HG03039 (cell line): ENCODE measurements around the gene PLIN4.
"Not testable (repeated sequence)": the region's sequence is repeated elsewhere in the genome, so short reads cannot be mapped to it uniquely, and the experiment has no call there.

ENCODE experiments used
- ATAC-seq: cut with Tn5 transposase; IDR thresholded peaks from one replicate; pipeline ENCODE4 v1.9.1; 2021; ENCODE audit warnings: mild to moderate bottlenecking, moderate library complexity; ENCODE audit not compliant: unreplicated experiment

Gene PLIN4

GRCh38 chr19:4518345-4519171, at the start of gene PLIN4:
Gene PLIN4 (minus strand): TSS chr19:4518486. CDS start chr19:4518272, 214 bp downstream.
- no peak for ATAC-seq

GRCh38 chr19:4567584-4568071, 49.3 kb upstream of the PLIN4 start:
- ATAC-seq = no peak

DNA sequence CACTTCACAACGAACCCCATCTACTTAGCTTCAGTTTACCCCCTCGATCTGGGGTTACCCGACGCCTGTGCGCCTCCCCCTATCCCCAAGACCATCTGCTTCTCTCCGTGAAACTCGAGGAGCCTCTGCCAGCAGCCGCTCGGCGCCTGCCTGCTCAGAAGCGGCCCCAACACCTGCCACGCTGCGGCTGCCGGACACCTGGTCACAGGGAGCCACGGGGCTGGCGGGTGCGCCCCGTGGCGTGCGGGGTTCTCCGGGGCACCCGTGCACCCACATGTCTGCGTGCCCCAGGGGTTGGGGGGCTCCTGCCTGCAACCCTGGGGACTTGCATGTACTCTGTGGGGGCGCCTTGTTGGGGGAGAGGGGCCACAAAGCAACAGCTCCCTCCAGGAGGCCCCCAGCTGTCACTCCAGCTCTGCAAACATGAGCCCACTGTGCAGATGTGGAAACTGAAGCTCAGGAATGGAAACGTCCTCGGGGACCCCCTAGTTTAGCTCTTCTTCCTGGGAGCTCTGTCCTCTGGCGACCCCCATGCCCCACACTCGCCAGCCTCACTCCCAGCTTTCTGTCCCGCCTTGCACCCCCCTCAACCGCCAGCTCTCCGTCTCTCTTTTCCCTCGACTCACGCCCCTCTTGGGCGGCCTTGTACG, 48.2 kb upstream of the PLIN4 start:
- ATAC-seq = no peak

DNA sequence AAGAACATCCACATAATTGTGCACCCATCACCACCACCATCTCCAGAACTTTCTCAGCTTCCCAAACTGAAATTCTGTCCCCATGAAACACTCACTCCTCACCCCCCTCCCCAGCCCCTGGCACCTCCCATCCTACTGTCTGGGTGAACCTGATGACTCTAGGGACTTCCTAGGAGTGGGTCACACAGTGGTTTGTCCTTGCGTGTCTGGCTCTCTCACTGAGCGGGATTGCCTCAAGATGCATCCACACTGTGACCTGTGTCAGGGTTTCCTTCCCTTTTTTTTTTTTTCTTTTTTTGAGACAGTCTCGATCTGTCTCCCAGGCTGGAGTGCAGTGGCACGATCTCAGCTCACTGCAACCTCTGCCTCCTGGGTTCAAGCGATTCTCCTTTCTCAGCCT, 45.3 kb upstream of the PLIN4 start:
- ATAC-seq = not testable (repeated sequence)

DNA sequence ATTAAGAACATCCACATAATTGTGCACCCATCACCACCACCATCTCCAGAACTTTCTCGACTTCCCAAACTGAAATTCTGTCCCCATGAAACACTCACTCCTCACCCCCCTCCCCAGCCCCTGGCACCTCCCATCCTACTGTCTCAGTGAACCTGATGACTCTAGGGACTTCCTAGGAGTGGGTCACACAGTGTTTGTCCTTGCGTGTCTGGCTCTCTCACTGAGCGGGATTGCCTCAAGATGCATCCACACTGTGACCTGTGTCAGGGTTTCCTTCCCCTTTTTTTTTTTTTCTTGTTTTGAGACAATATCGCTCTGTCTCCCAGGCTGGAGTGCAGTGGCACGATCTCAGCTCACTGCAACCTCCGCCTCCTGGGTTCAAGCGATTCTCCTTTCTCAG, 43.8 kb upstream of the PLIN4 start:
- ATAC-seq = not testable (repeated sequence)

DNA sequence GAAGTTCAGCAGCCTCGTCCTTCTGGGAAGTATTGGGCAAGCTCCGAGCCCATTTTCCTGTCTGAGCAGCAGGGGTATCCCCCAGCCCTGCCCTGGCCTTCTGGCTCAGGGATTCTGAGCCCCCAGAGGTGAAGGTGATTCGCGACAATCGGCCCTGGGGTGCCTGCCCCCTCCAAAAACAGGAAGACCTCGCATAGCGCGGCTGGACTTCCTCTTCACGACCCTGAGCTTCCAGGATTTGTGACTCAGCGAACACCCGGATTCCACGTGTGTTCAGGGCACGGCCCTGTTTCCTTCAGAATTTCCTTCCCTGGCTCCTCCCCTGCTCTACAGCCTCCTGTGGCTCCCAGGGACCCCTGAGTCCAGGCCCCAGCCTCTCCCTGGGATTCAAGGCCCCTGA, 41.3 kb upstream of the PLIN4 start, which contains the start of gene SEMA6B:
TSS of gene SEMA6B (minus strand) at position 116 of the 400 bp plus-strand sequence. CDS start 1,227 bp downstream, outside the sequence.
- no peak for ATAC-seq

GRCh38 chr19:4557971-4558941, 40.0 kb upstream of the PLIN4 start:
- ATAC-seq = no peak

DNA sequence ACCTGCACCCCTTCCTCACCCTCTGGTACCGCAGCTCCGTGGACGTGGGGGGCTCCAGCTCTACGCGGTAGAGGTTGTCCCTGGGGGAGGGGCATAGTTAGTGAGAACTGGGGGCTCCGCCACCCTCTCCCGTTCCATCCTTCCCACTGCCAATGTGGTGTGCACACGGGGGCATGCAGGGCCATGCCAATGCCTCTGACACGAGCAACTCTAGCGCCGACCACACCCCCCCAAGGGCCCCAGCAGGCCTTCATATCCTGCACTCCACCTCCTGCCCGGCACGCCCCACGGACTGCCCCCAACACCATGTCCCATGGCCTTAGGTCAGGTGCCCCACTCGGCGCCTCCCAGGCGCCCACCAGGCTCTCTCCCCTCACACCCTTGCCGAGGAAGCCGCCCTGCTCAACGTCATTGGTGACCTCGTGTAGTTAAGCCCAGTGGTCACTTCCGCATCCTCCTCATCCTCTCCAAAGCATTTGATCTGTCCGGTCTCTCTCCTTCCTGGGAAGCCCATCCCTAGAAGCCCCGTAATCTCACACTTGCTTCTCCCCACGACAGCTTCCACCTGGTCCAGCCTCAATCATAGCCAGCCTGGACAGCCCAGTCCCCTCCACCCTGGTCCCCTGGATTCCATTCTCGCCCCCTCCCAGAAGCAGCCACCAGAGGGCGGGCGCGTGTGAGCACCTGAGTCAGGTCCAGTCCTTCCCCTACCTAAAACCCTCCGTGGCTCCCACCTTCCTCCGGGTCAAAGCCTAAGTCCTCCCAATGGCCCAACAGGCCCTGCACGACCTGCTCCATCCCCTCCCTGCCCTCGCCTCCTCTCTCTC, 39.1 kb upstream of the PLIN4 start:
- ATAC-seq = no peak

GRCh38 chr19:4556597-4557127, 38.4 kb upstream of the PLIN4 start:
- no peak for ATAC-seq

- ATAC-seq = no peak
These were observed 37.6 kb upstream of the PLIN4 start for GRCh38 chr19:4555657-4556561.

- no peak for ATAC-seq
These were observed 36.4 kb upstream of the PLIN4 start for GRCh38 chr19:4554717-4555116.

GRCh38 chr19:4553775-4554174, 35.5 kb upstream of the PLIN4 start:
- ATAC-seq = no peak

- ATAC-seq = no peak
These were observed 34.9 kb upstream of the PLIN4 start for GRCh38 chr19:4553092-4553695.

DNA sequence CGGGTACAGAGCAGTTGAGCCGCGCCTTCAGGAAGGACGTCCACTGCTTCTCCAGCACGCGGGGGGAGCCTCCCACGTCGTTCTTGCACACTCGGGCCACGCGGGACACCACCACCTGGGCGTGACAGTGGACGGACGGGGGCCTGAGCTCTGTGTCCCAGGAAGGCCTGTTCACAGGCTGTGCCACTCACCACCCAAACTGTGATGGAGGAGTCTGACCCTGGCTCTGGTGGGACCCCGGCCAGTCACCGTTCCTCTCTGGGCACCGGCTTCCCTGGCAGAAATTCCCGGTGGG, 34.2 kb upstream of the PLIN4 start:
- ATAC-seq = no peak

- ATAC-seq = no peak
These were observed 32.3 kb upstream of the PLIN4 start for GRCh38 chr19:4550479-4551050.

GRCh38 chr19:4550018-4550417, 31.7 kb upstream of the PLIN4 start:
- ATAC-seq = no peak

DNA sequence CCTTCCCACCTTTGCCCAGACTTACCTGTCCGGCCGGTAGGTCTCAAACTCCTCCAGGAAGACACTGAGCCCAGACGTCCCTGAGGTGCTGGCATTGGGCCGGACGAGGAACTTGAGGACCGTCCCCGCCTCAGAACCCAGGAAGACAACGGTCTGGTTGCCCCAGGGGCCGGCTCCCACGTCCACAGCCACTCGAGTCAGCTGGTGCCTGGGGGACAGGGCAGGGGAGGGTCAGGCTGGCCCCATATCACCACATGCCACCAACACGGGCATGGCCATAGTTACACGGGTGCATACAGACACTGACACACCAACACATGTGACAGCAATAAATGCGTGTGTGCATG, 29.9 kb upstream of the PLIN4 start:
- no peak for ATAC-seq
